GM12875 (cell line): ENCODE results near the gene HRH3.

Experiments
- H3K4me3 ChIP-seq: one replicate; pipeline ENCODE4 v1.5.1; 2011; ENCODE audit warnings: low read depth, low read length, control low read depth
- TF ChIP-seq, protein P1 (sequence below): IDR thresholded peaks from 2 replicates; pipeline ENCODE4 v1.5.1; 2011; ENCODE audit warnings: low read depth, mild to moderate bottlenecking, control low read depth, inconsistent platforms, low read length, moderate library complexity, borderline replicate concordance; ENCODE audit not compliant: insufficient read depth

The HRH3 gene

DNA sequence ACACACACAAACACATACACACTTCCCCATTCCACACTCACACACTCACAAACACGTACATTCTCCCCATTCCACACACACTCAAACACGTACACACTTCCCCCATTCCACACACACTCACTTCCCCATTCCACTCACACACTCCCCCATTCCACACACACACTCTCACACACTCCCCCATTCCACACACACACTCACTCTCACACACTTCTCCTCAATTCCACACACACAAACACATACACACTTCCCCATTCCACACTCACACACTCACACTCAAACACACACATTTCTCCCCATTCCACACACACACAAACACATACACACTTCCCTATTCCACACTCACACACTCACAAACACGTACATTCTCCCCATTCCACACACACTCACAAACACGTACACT lies 9.6 kb upstream of the HRH3 start:
- TF ChIP-seq, protein P1, sequence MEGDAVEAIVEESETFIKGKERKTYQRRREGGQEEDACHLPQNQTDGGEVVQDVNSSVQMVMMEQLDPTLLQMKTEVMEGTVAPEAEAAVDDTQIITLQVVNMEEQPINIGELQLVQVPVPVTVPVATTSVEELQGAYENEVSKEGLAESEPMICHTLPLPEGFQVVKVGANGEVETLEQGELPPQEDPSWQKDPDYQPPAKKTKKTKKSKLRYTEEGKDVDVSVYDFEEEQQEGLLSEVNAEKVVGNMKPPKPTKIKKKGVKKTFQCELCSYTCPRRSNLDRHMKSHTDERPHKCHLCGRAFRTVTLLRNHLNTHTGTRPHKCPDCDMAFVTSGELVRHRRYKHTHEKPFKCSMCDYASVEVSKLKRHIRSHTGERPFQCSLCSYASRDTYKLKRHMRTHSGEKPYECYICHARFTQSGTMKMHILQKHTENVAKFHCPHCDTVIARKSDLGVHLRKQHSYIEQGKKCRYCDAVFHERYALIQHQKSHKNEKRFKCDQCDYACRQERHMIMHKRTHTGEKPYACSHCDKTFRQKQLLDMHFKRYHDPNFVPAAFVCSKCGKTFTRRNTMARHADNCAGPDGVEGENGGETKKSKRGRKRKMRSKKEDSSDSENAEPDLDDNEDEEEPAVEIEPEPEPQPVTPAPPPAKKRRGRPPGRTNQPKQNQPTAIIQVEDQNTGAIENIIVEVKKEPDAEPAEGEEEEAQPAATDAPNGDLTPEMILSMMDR = no peak
- no peak overlapping the region for H3K4me3 ChIP-seq

GRCh38 chr20:62228982-62229545 lies 9.0 kb upstream of the HRH3 start:
- no peak overlapping the region for H3K4me3 ChIP-seq
- TF ChIP-seq, protein P1 = no peak

- TF ChIP-seq, protein P1 = no peak
- H3K4me3 ChIP-seq = no peak overlapping the region
These were observed 8.2 kb upstream of the HRH3 start for GRCh38 chr20:62227977-62228958.

DNA sequence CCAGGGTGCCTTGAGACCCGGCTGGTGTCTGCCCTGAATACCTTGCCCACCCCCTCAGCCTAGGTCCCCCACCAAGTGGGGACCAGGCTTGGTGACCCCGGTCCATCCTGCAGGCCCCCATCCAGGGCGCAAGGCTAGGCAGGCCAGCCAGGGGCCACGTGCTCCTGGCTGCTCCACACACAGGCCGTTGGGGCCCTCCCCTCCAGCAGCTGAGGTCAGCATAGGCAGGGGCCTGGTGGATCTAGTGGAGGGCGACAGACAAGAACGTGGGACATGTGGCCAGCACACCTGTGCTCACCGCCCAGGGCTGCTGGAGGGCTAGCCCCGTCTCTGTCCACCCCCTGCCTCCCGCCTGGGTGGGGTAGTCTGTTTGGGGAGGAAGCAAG lies 7.5 kb upstream of the HRH3 start:
- TF ChIP-seq, protein P1 = no peak
- H3K4me3 ChIP-seq = no peak overlapping the region

DNA sequence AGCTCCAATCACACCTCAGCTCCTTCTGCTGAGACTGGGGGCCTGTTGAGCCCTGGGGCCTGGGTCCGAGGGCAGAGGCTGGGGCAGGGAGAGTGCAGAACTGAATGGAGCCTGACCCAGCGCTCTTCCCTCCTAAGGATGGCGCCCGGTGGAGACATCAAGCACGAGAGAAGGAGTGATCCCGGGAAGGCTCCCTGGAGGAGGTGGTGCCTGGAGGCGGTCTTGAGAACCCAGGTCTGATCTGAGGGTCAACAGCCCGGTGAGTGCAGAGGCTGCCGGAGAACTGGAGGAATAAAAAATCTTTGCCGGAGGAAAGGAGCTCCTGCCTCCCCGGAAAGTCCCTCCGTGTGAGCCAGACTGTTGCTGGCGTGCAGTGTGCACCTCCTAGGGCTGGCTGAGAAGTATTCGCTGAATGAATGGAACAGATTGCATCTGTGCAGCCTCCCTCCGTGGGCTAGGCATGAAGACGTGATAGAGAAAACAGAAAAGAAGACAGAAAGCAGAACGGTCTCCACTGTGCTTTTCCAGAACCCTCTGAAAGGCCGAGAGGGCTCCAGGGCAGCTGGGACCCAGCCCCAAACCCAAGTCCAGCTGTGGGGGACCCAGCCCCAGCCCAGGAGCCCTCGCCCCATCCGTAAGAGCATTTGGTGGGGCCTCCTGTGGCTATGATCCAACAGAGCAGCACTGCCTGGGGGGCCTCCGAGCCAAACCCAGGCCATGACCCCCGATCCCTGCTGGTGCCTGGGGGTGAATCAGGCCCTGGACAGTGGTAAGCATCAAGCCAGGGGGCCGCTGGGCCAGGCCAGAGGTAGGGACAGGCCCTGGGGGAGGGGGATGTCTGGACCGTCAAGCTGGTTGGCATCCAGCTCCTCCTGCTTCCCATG lies 6.9 kb upstream of the HRH3 start:
- TF ChIP-seq, protein P1 = no peak
- H3K4me3 ChIP-seq = no peak overlapping the region

DNA sequence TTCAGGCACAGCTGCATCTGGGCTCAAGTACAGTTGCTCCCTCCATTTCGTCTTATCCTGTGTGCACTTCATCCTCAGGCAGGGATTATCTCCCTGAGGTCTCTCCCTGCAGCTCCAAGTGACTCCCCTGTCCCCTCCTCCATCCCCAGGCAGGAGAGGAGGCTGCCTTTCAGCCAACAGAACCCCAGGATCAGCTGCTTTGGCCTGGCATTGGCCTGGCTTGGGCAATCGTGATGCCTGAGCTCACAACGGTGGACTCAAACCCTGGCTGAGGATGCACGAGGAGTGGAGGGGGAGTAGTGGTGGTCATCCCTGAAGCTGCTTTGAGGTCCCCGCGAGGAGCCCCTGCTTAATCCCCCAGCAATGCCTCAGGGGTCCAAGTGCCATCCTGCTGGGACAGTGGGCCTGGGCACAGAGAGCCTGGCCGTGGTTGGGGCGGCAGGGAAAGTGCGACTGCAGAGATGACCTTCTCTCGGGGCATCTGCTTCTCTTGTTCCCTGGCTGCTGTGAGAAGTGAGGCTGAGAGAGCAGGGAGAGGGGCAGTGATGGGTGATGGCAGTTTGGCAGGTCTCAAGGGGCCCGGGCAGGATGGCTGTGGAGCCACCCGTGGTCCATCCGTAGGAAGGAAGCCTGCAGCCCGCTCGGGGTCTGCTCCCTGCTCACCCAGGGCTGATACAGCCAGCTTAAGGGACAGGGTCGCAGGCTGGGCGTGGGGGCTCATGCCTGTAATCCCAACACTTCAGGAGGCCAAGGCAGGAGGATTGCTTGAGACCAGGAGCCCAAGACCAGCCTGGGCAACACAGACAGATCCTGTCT lies 6.0 kb upstream of the HRH3 start:
- TF ChIP-seq, protein P1 = no peak
- H3K4me3 ChIP-seq = no peak overlapping the region
